ENCODE results near the gene HSPA12B. TPM values are rescaled to one million over a fixed set of nuclear protein-coding genes. Genes with fewer than 3 reads are reported as not detected.

The HSPA12B gene
- polyA plus RNA-seq, 2 donors = 2.0 to 2.3 TPM

DNA sequence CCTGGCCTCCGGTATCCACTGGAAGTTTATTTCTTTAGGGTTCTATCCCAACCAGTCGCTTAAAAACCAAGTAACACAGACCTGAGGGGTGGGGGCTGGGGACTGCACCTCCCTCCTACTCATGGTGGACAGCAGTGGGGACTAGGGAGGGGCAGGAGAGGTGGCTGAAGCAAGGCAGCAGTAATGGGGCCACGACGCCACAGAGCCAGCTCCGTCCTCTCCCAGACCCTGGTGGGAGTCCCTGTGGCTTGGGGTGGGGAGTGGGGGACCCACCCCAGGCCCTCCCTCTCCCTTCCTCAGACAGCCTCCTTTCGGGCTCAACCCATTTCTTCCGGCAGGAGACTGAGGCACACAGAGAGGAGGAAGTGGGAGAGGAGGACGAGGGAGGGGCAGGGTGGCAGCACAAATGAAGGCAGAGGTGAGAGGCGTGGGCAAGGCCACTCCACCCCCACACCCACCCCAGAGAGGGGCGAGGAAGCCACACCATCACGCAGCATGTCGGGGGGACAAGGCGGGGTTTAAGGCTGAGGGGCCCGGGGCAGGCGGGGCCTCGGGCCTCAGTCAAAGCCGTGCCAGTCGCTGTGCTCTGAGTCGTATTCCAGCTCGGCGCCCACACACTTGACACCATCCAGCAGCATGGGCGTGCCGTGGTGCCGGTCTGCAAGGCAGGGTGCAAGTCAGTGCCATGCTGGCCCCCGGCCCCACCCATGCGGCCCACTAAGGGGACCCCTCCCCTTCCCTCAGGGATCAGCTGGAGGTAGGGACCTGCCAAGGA, 21.2 kb downstream of the HSPA12B start:
- Histone ChIP-seq H3K4me3 (ENCODE audit: low read depth in 1 of 2, low read length in 2 of 2) (no peak overlapping the region), H3K27ac (ENCODE audit: low read depth in 2 of 2, low read length in 1 of 2) (no peak overlapping the region), H3K36me3 (ENCODE audit: control insufficient read depth in 2 of 2, insufficient read depth in 2 of 2, low read length in 1 of 2) (peaks cover 0 to 6% of the 10 kb centered on the region in 2 donors), H3K27me3 (ENCODE audit: control insufficient read depth in 1 of 2, insufficient read depth in 2 of 2, low read length in 2 of 2) (peaks cover 0 to 3% of the 10 kb centered on the region in 2 donors), H3K9me3 (ENCODE audit: control insufficient read depth in 2 of 2, insufficient read depth in 1 of 2, low read depth in 1 of 2, low read length in 1 of 2) (no peaks in the 10 kb centered on the region), H3K4me1 (ENCODE audit: control insufficient read depth in 2 of 2, insufficient read depth in 2 of 2, low read length in 1 of 2) (peaks cover 4 to 24% of the 10 kb centered on the region in 2 donors)
- WGBS, 2 donors = 72 to 80% methylated on average over 24 to 26 of the region's 26 CpGs

DNA sequence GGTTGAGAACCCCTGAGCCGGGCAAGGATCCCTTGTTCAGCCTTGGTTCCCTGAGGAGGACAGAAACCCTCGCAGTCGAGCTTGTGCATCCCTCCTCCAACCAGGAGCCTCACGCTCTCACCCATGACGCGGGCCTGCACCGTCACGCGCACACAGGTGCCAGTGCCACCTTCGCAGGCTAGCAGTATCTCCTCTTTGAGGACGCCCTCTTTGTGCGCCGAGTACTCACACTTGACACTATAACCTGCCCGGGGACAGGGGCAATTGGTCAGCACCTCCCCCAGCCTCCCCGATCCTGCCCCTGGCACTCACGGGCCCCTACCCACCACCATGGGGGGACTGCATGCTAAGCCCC, 21.8 kb downstream of the HSPA12B start:
- Histone ChIP-seq H3K36me3 (ENCODE audit: control insufficient read depth in 2 of 2, insufficient read depth in 2 of 2, low read length in 1 of 2) (peaks cover 0 to 6% of the 10 kb centered on the region in 2 donors), H3K27ac (ENCODE audit: low read depth in 2 of 2, low read length in 1 of 2) (no peak overlapping the region), H3K9me3 (ENCODE audit: control insufficient read depth in 2 of 2, insufficient read depth in 1 of 2, low read depth in 1 of 2, low read length in 1 of 2) (no peaks in the 10 kb centered on the region), H3K4me3 (ENCODE audit: low read depth in 1 of 2, low read length in 2 of 2) (no peak overlapping the region), H3K4me1 (ENCODE audit: control insufficient read depth in 2 of 2, insufficient read depth in 2 of 2, low read length in 1 of 2) (peaks cover 4 to 24% of the 10 kb centered on the region in 2 donors), H3K27me3 (ENCODE audit: control insufficient read depth in 1 of 2, insufficient read depth in 2 of 2, low read length in 2 of 2) (peaks cover 0 to 3% of the 10 kb centered on the region in 2 donors)
- WGBS, 2 donors = 92 to 93% methylated on average over 16 of the region's 16 CpGs

DNA sequence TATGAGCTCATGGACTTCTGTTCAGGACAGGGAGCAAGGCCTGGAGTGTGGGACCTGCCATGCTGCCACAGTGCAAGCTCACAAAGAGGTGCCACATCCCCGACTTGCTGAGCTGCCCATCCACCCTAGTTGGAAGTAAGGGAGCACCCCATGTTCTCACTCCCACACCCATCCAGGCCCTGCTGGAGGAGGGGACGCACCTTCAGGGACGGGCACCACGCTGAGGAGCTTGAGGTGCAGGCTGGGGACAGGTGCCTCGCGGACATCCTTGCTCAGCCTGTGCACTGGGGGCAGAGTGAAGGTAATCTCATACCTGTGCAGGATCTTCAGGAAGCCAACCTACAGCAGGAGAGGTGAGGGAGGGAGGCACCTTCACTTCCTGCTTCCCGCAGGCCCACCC, 22.8 kb downstream of the HSPA12B start:
- Histone ChIP-seq H3K4me3 (ENCODE audit: low read depth in 1 of 2, low read length in 2 of 2) (no peak overlapping the region), H3K9me3 (ENCODE audit: control insufficient read depth in 2 of 2, insufficient read depth in 1 of 2, low read depth in 1 of 2, low read length in 1 of 2) (no peaks in the 10 kb centered on the region), H3K4me1 (ENCODE audit: control insufficient read depth in 2 of 2, insufficient read depth in 2 of 2, low read length in 1 of 2) (peaks cover 1 to 17% of the 10 kb centered on the region in 2 donors), H3K27me3 (ENCODE audit: control insufficient read depth in 1 of 2, insufficient read depth in 2 of 2, low read length in 2 of 2) (peaks cover 0 to 3% of the 10 kb centered on the region in 2 donors), H3K27ac (ENCODE audit: low read depth in 2 of 2, low read length in 1 of 2) (no peak overlapping the region), H3K36me3 (ENCODE audit: control insufficient read depth in 2 of 2, insufficient read depth in 2 of 2, low read length in 1 of 2) (peaks cover 0 to 10% of the 10 kb centered on the region in 2 donors)
- 89 to 91% methylated on average over 7 of the region's 7 CpGs for WGBS, 2 donors

DNA sequence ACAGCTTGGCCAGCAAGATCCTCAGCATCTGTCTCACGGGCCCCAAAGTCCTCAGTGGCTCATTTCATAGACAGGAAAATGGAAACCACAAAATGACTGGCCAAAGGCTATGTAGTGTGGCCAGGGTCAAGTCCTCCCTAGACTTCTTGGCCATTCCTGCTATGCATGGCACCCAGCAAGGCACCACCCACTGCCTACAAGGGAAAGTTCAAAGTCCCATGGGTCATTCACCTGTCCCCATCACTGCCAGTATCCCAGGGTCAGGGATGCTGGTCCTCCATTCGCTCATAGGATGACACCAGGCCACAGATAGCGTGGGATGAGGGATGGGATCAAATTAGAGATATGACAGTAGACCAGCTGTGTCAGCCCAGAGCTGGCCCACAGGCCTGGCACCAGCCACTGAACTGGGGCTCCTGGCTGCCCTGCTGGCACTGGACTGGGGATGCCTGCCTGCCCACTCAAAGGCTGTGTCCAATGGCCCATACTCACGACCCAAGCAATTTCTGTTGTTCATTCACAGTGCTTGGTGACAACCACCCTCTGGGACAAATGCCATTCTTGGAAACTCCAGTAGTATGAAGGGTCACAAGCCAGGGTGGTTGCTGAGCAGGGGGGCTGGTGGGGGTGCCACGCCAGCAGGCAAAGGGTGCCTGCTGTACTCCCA, 23.5 kb downstream of the HSPA12B start:
- Histone ChIP-seq H3K4me3 (ENCODE audit: low read depth in 1 of 2, low read length in 2 of 2) (no peak overlapping the region), H3K36me3 (ENCODE audit: control insufficient read depth in 2 of 2, insufficient read depth in 2 of 2, low read length in 1 of 2) (peaks cover 0 to 10% of the 10 kb centered on the region in 2 donors), H3K27me3 (ENCODE audit: control insufficient read depth in 1 of 2, insufficient read depth in 2 of 2, low read length in 2 of 2) (no peaks in the 10 kb centered on the region), H3K9me3 (ENCODE audit: control insufficient read depth in 2 of 2, insufficient read depth in 1 of 2, low read depth in 1 of 2, low read length in 1 of 2) (no peaks in the 10 kb centered on the region), H3K27ac (ENCODE audit: low read depth in 2 of 2, low read length in 1 of 2) (no peak overlapping the region), H3K4me1 (ENCODE audit: control insufficient read depth in 2 of 2, insufficient read depth in 2 of 2, low read length in 1 of 2) (peaks cover 0 to 14% of the 10 kb centered on the region in 2 donors)
- WGBS, 2 donors = 83 to 89% methylated on average over 5 of the region's 5 CpGs

DNA sequence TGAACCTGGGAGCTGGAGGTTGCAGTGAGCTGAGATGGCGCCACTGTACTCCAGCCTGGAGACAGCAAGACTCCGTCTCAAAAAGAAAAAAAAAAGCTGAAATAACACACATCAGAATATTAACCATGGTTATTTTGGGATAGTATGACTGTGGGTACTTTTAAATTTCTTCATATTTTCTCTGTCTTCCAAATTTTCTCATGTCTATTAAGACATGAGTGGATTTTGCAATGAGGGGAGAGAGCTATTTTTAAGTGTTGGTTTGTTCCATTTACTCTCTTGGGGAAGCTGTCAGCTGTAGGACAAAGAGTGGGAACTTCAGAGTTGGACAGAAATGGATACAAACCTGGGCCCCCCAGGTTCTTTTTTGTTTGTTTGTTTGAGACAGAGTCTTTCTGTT, 24.8 kb downstream of the HSPA12B start:
- peaks cover 0 to 8% of the 10 kb centered on the region in 2 donors for H3K4me1 ChIP-seq (ENCODE audit: control insufficient read depth in 2 of 2, insufficient read depth in 2 of 2, low read length in 1 of 2)
- H3K36me3 ChIP-seq (ENCODE audit: control insufficient read depth in 2 of 2, insufficient read depth in 2 of 2, low read length in 1 of 2) = peaks cover 0 to 13% of the 10 kb centered on the region in 2 donors
- no peak overlapping the region for H3K4me3 ChIP-seq (ENCODE audit: low read depth in 1 of 2, low read length in 2 of 2)
- 91 to 100% methylated on average over 2 of the region's 2 CpGs for WGBS, 2 donors
- H3K27ac ChIP-seq (ENCODE audit: low read depth in 2 of 2, low read length in 1 of 2) = no peak overlapping the region
- H3K27me3 ChIP-seq (ENCODE audit: control insufficient read depth in 1 of 2, insufficient read depth in 2 of 2, low read length in 2 of 2) = no peaks in the 10 kb centered on the region
- no peaks in the 10 kb centered on the region for H3K9me3 ChIP-seq (ENCODE audit: control insufficient read depth in 2 of 2, insufficient read depth in 1 of 2, low read depth in 1 of 2, low read length in 1 of 2)

DNA sequence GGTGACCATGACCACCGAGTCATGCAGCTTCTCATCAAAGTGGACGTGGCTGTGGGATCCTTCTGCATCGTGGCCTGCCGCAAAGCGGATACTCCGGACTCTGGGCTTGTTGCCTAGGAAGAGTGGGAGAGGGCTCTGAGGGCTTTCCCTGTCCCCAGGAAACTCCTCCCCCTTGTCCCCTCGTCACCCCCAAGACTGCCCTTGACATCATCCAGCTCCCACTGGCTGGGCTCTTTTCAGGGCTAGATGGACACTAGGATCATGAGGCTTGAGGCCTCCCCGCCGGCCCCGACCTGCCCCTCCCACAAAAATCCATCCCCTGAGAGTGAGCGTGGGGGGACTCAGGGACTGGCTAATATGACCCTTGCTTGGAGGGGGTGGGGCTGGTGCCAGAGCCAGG, 26.1 kb downstream of the HSPA12B start:
- no peak overlapping the region for H3K4me3 ChIP-seq (ENCODE audit: low read depth in 1 of 2, low read length in 2 of 2)
- no peak overlapping the region for H3K27ac ChIP-seq (ENCODE audit: low read depth in 2 of 2, low read length in 1 of 2)
- peaks cover 0 to 13% of the 10 kb centered on the region in 2 donors for H3K36me3 ChIP-seq (ENCODE audit: control insufficient read depth in 2 of 2, insufficient read depth in 2 of 2, low read length in 1 of 2)
- no peaks in the 10 kb centered on the region for H3K27me3 ChIP-seq (ENCODE audit: control insufficient read depth in 1 of 2, insufficient read depth in 2 of 2, low read length in 2 of 2)
- peaks cover 0 to 3% of the 10 kb centered on the region in 2 donors for H3K4me1 ChIP-seq (ENCODE audit: control insufficient read depth in 2 of 2, insufficient read depth in 2 of 2, low read length in 1 of 2)
- H3K9me3 ChIP-seq (ENCODE audit: control insufficient read depth in 2 of 2, insufficient read depth in 1 of 2, low read depth in 1 of 2, low read length in 1 of 2) = no peaks in the 10 kb centered on the region
- 89 to 92% methylated on average over 11 of the region's 11 CpGs for WGBS, 2 donors

DNA sequence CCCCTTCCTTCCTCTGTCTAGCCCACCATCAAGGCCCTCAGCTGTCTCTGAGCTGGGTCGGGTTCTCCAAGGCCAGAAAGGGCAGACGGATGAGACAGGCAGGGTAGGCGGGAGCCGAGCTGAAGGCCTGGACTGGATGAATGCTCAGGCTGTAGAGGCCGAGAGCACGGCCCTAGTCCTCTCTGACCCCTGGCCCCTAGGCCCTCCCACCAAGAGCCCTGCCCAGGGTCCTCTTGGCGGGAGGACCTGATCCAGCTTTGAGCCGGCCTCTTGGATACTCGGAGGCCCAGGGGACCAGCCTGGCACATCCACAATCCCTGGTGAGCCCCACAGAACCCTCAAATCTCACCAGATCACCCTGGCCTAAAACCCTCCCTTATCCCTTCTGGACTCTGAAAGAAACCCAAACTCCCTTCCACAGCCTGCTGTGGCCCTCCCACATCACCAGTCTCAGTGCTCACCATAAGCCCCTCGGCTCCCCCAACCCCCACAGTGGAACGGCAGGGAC, 26.9 kb downstream of the HSPA12B start:
- H3K27ac ChIP-seq (ENCODE audit: low read depth in 2 of 2, low read length in 1 of 2) = no peak overlapping the region
- 77 to 87% methylated on average over 11 of the region's 11 CpGs for WGBS, 2 donors

DNA sequence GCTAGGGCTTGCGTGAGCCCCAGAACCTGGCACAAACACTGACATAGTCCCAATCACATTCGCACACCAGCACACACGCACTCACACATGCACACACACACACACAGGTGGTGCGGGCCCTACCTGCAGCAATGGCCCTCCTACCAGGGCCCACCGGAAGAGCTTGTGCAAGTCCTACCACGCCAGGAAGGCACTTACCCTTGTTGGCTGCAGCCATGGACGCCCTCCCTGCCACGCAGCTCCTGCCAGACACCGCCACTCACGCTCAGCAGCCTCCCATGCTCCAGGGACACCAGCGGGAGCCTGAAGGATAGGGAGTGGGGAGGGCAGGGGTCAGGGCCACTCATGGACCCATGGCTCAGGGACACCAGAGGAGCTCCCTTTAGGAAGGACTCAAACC, 27.4 kb downstream of the HSPA12B start:
- 88 to 92% methylated on average over 11 of the region's 11 CpGs for WGBS, 2 donors
- H3K27ac ChIP-seq (ENCODE audit: low read depth in 2 of 2, low read length in 1 of 2) = no peak overlapping the region
- peaks cover 0 to 13% of the 10 kb centered on the region in 2 donors for H3K36me3 ChIP-seq (ENCODE audit: control insufficient read depth in 2 of 2, insufficient read depth in 2 of 2, low read length in 1 of 2)

More for the DNA sequence above, 26.9 kb downstream of the HSPA12B start:
- peaks cover 0 to 3% of the 10 kb centered on the region in 2 donors for H3K4me1 ChIP-seq (ENCODE audit: control insufficient read depth in 2 of 2, insufficient read depth in 2 of 2, low read length in 1 of 2)
- no peaks in the 10 kb centered on the region for H3K27me3 ChIP-seq (ENCODE audit: control insufficient read depth in 1 of 2, insufficient read depth in 2 of 2, low read length in 2 of 2)
- no peaks in the 10 kb centered on the region for H3K9me3 ChIP-seq (ENCODE audit: control insufficient read depth in 2 of 2, insufficient read depth in 1 of 2, low read depth in 1 of 2, low read length in 1 of 2)
- H3K4me3 ChIP-seq (ENCODE audit: low read depth in 1 of 2, low read length in 2 of 2) = no peak overlapping the region
- peaks cover 0 to 13% of the 10 kb centered on the region in 2 donors for H3K36me3 ChIP-seq (ENCODE audit: control insufficient read depth in 2 of 2, insufficient read depth in 2 of 2, low read length in 1 of 2)

DNA sequence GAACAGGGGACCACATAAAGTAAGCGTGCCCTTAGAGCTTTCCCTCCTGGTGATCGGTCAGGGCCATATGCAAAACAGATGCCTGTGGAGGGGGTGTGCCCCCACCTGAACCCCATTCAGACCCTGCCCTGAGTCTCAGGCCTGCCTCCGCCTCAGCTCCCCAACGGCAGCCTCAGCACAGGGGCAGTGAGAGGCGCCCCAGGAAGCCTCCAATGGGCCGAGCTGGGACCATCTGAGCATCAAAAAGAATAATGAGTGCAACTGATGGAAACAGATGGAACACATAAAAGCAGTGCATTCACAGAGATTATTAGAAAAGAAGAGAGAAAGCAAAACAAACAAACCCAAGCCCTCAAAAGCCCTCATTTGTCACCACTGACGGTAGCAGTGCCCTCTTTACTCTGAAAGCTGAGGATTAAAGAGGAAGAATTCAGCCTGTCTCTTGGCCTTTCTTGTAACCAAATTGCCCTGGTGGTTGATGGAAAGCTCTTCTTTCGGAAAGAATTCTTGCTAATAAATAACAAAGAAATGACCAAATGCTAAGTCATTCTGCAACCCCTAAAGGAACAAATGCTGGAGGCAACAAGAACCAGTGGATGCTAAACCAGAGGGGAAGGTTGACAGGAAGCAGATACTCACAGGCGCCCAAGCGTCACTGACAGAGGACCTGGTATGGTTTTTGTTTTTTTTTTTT, 28.3 kb downstream of the HSPA12B start:
- Histone ChIP-seq H3K27ac (ENCODE audit: low read depth in 2 of 2, low read length in 1 of 2) (no peak overlapping the region), H3K9me3 (ENCODE audit: control insufficient read depth in 2 of 2, insufficient read depth in 1 of 2, low read depth in 1 of 2, low read length in 1 of 2) (no peaks in the 10 kb centered on the region), H3K4me1 (ENCODE audit: control insufficient read depth in 2 of 2, insufficient read depth in 2 of 2, low read length in 1 of 2) (peaks cover 0 to 3% of the 10 kb centered on the region in 2 donors), H3K4me3 (ENCODE audit: low read depth in 1 of 2, low read length in 2 of 2) (no peak overlapping the region), H3K36me3 (ENCODE audit: control insufficient read depth in 2 of 2, insufficient read depth in 2 of 2, low read length in 1 of 2) (peaks cover 0 to 10% of the 10 kb centered on the region in 2 donors), H3K27me3 (ENCODE audit: control insufficient read depth in 1 of 2, insufficient read depth in 2 of 2, low read length in 2 of 2) (no peaks in the 10 kb centered on the region)
- WGBS, 2 donors = 68 to 74% methylated on average over 10 of the region's 10 CpGs

More for the DNA sequence above, 27.4 kb downstream of the HSPA12B start:
- Histone ChIP-seq H3K4me3 (ENCODE audit: low read depth in 1 of 2, low read length in 2 of 2) (no peak overlapping the region), H3K27me3 (ENCODE audit: control insufficient read depth in 1 of 2, insufficient read depth in 2 of 2, low read length in 2 of 2) (no peaks in the 10 kb centered on the region), H3K9me3 (ENCODE audit: control insufficient read depth in 2 of 2, insufficient read depth in 1 of 2, low read depth in 1 of 2, low read length in 1 of 2) (no peaks in the 10 kb centered on the region), H3K4me1 (ENCODE audit: control insufficient read depth in 2 of 2, insufficient read depth in 2 of 2, low read length in 1 of 2) (peaks cover 0 to 3% of the 10 kb centered on the region in 2 donors)
